Large intestine (tissue), 3 donors: ENCODE results near the gene INTS11. TPM values are rescaled to one million over a fixed set of nuclear protein-coding genes. Genes with fewer than 3 reads are reported as not detected.
A peak's percentile ranks its signal among the peaks of the same experiment; 100 is the strongest.

Experiments used
- DNase-seq, 2 donors: peaks; one replicate each; pipeline versions ENCODE4 v3.0.0 to v3.0.0-alpha.2; 2013
- H3K27ac ChIP-seq: one replicate; pipeline ENCODE4 v1.5.1; 2013; ENCODE audit warnings: low read length
- H3K27me3 ChIP-seq: 2 replicates; pipeline ENCODE4 v1.6.1; 2013; ENCODE audit warnings: low read length; ENCODE audit not compliant: control insufficient read depth, insufficient read depth
- H3K36me3 ChIP-seq: 2 replicates; pipeline ENCODE4 v1.6.1; 2013; ENCODE audit warnings: low read length; ENCODE audit not compliant: control insufficient read depth, insufficient read depth
- H3K4me1 ChIP-seq: one replicate; pipeline ENCODE4 v1.6.1; 2013; ENCODE audit warnings: low read length; ENCODE audit not compliant: control insufficient read depth, insufficient read depth
- H3K4me3 ChIP-seq: one replicate; pipeline ENCODE4 v1.5.1; 2013; ENCODE audit warnings: low read length
- H3K9me3 ChIP-seq: one replicate; pipeline ENCODE4 v1.6.1; 2013; ENCODE audit warnings: mild to moderate bottlenecking, low read depth, low read length, moderate library complexity; ENCODE audit not compliant: control insufficient read depth
- WGBS: methylation state at CpG from one replicate; pipeline ENCODE4 v1.1.5; 2013; ENCODE audit warnings: low lambda C conversion rate; ENCODE audit not compliant: insufficient coverage; 5-methylcytosine and 5-hydroxymethylcytosine counted together
- polyA plus RNA-seq: library from polyadenylated mRNA; unstranded; fragments of 120-200 nt; gene quantifications from one replicate; pipeline ENCODE4 v1.2.1, GENCODE V29; 2013

INTS11 gene
- polyA plus RNA-seq, 1 donor: 147 TPM

DNA sequence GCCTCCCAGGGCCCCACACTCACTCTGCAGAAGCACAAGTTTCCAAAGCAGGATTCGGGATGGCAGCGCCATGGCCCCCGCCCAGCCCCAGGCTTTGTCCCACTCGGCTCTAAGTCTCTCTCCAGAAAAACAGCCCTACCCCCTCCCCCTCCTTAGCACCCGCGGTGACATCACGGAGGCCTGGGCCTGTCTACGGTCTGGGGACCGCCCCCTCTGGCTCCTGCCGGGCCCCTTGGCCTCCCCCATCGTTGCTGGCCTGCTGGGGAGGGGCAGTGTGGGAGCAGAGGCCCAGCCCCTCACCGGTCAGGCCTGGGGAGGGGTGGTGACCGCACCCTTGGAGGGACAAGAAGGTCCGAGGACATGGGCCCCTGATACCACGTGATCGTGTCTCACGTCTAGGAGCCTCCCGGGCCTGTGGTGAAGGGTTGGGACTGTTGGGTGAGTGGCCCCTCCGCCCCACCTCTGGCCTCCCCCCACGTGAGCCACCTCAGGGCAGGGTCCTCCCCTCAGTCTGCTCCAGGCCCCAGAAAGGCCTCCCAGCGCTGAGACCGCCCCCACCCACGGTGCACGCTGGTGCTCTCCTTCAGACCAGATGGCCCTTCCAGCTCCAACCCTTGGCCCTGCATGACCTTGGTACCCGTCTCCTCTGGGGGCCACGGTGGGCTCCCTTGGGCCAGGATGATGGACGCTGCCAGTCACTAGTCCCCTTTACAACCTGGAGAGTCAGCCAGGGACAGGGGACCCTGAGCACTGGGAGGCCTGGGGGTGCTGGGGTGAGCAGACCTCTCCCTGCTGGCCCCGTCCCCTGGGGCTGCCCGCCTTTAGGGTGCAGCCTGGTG is 34.2 kb upstream of the INTS11 start, which contains the start of gene MXRA8:
TSS of gene MXRA8 (minus strand) at position 123 of the 839 bp plus-strand sequence. CDS start at position 72, 51 bp downstream.
- Histone ChIP-seq H3K4me1 (peaks cover 37% of the 10 kb centered on the region), H3K36me3 (peaks cover 7% of the 10 kb centered on the region), H3K27me3 (no peaks in the 10 kb centered on the region), H3K4me3 (peak within 1 kb of the TSS; percentile 73), H3K9me3 (peaks cover 6% of the 10 kb centered on the region), H3K27ac (peak within 1 kb of the TSS; percentile 85)
- no CpG with 5 or more reads among the region's 29 CpGs for WGBS
- DNase-seq: peak; percentile 96 to 98

DNA sequence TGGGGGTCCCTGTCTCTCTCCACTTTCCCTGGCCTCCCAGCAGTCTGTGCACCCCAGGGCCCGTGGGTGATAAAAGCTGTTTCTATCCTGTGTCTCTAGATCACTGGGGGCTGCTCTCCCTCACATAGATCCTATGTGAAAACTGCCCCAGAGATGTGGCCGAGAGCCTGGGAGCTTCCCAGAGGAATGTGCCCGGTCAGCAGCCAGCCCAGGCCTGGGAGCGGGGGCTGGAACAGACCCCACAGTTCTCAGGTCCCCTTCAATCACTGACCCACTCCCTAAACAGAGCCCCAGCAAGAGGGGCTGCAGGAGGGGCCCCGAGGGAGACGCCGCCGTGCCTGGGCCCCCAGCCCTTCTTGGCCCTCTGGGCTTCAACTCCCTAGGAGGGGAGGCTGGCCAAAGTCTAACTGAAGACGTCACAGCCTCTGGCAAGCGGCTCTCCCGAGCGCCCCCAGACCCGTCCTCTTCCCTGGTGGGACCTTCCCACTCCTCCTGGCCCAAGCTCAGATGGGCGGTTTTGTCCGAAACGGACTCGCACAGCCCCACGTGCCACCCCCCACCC is 33.5 kb upstream of the INTS11 start:
- peak overlapping the region; percentile 73 for H3K4me3 ChIP-seq
- WGBS: no CpG with 5 or more reads among the region's 18 CpGs
- H3K4me1 ChIP-seq: peaks cover 43% of the 10 kb centered on the region
- peaks cover 6% of the 10 kb centered on the region for H3K9me3 ChIP-seq
- H3K36me3 ChIP-seq: peaks cover 14% of the 10 kb centered on the region
- no peaks in the 10 kb centered on the region for H3K27me3 ChIP-seq
- DNase-seq: peak; percentile 53 to 73
- peak overlapping the region; percentile 85 for H3K27ac ChIP-seq

DNA sequence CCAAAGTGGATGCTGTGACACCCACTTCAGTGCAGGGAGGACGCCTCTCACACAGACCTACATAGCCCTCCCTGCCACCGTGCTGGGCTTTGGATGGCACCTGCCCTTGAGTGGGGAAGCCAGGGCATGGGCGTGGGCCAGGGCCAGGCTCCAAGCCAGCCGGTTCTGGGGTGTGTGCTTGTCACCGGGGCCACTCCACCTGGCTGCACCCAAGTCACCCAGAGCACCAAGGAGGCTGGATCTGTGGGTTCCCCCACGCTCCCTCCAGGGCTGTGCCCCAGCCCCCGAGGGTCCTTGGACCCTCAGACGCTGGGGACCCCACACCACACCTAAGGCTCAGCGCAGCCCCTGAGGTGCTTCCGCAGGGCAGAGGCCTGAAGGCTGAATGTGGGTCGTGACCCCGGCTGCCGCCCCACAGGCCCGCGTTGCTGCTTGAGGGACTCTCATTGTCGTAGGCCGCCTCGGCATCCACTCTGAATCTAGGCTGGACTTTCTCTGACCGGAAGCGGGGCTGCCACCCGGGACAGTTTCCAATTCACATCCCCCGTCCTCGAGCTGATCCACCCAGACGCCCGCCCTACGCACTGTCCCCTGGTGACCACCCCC is 32.4 kb upstream of the INTS11 start:
- Histone ChIP-seq H3K4me1 (peaks cover 53% of the 10 kb centered on the region), H3K27ac (peak overlapping the region; percentile 85), H3K9me3 (peaks cover 6% of the 10 kb centered on the region), H3K27me3 (no peaks in the 10 kb centered on the region), H3K4me3 (peak overlapping the region; percentile 73), H3K36me3 (peaks cover 22% of the 10 kb centered on the region)
- no peak for DNase-seq
- no CpG with 5 or more reads among the region's 26 CpGs for WGBS

- WGBS: no CpG with 5 or more reads among the region's 8 CpGs
- Histone ChIP-seq H3K27ac (no peak overlapping the region), H3K9me3 (peaks cover 5% of the 10 kb centered on the region), H3K27me3 (no peaks in the 10 kb centered on the region), H3K36me3 (peaks cover 22% of the 10 kb centered on the region), H3K4me3 (peak overlapping the region; percentile 73), H3K4me1 (peaks cover 59% of the 10 kb centered on the region)
- no peak for DNase-seq
These were observed 31.8 kb upstream of the INTS11 start for GRCh38 chr1:1356166-1356795.

- no peaks in the 10 kb centered on the region for H3K27me3 ChIP-seq
- H3K4me1 ChIP-seq: peaks cover 54% of the 10 kb centered on the region
- DNase-seq: peak; percentile 56 to 76
- WGBS: no CpG with 5 or more reads among the region's 52 CpGs
- peaks cover 22% of the 10 kb centered on the region for H3K36me3 ChIP-seq
- no peak overlapping the region for H3K27ac ChIP-seq
- no peak overlapping the region for H3K4me3 ChIP-seq
- H3K9me3 ChIP-seq: peaks cover 3% of the 10 kb centered on the region
These were observed 31.0 kb upstream of the INTS11 start for GRCh38 chr1:1355416-1355815.

- Histone ChIP-seq H3K27ac (no peak overlapping the region), H3K4me1 (peaks cover 46% of the 10 kb centered on the region)
These were observed 30.1 kb upstream of the INTS11 start for GRCh38 chr1:1354271-1355247.

DNA sequence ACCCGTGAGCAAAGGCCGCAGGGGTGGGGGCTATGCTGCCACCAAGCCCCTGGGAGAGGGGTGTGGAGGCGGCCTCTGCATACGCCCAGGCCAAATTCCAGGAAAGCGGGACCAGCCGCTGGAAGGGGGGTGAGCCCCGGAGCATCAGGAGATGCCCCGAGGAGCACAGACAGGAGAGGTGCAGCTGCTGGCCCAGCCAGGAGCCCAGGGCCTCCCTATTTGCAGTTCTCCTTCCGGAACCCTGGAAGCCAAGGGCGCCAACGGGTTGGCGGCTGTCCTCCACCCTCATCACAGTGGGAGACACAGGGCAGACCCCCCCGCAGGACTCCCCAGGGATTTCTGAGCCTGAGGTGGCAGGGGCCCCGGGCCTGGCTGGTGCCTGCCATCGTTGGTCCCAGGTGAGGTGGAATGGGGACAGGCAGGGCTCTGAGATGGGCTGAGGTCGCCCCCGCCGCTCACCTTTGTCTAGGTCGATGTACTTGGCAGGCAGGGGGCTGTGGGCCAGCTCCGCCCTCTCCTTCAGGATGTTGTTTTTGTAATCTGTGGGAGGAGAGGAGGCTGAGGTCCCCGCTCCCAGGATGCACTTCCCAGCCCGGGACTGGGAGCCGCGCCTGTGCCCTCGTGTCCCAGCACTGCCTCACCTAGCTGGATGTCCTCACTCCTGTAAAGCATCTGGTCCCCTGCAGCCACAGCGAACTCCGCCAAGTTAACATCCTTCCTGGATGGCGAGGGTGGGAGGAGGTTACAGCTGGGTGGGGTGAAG is 29.1 kb upstream of the INTS11 start:
- H3K27me3 ChIP-seq: no peaks in the 10 kb centered on the region
- H3K9me3 ChIP-seq: no peaks in the 10 kb centered on the region
- peak in 1 of 2 donors; percentile 4 for DNase-seq
- no peak overlapping the region for H3K4me3 ChIP-seq
- H3K27ac ChIP-seq: no peak overlapping the region
- peaks cover 36% of the 10 kb centered on the region for H3K4me1 ChIP-seq
- no CpG with 5 or more reads among the region's 28 CpGs for WGBS
- peaks cover 22% of the 10 kb centered on the region for H3K36me3 ChIP-seq

More at GRCh38 chr1:1354271-1355247, 30.1 kb upstream of the INTS11 start:
- peak in 1 of 2 donors; percentile 3 for DNase-seq
- peaks cover 22% of the 10 kb centered on the region for H3K36me3 ChIP-seq
- WGBS: no CpG with 5 or more reads among the region's 116 CpGs
- H3K9me3 ChIP-seq: no peaks in the 10 kb centered on the region
- no peak overlapping the region for H3K4me3 ChIP-seq
- H3K27me3 ChIP-seq: no peaks in the 10 kb centered on the region

- no CpG with 5 or more reads among the region's 5 CpGs for WGBS
- H3K4me3 ChIP-seq: no peak overlapping the region
- DNase-seq: no peak
- peaks cover 36% of the 10 kb centered on the region for H3K4me1 ChIP-seq
- H3K27ac ChIP-seq: no peak overlapping the region
- H3K36me3 ChIP-seq: peaks cover 22% of the 10 kb centered on the region
- H3K9me3 ChIP-seq: no peaks in the 10 kb centered on the region
- H3K27me3 ChIP-seq: no peaks in the 10 kb centered on the region
These were observed 28.4 kb upstream of the INTS11 start for GRCh38 chr1:1352786-1353388.
